IMR-90 (cell line): ENCODE data around the gene CHD3. TPM values are rescaled to one million over a fixed set of nuclear protein-coding genes. Genes with fewer than 3 reads are reported as not detected.

ENCODE experiments used
- ATAC-seq: fragments of 200-7000 bp; cut with Tn5 transposase; 2 replicates; pipeline ENCODE4 v1.9.1; 2020; ENCODE audit warnings: low read depth, mild to moderate bottlenecking, moderate library complexity
- BruUV-seq: library from RNA; stranded (reverse); fragments of 400-500 nt; replicated peaks from 2 replicates; lab custom pipeline; 2021; lab: Mats Ljungman, UMichigan
- CTCF ChIA-PET: fragments of 300-600 bp; formaldehyde crosslinking; extraction: SDS; loops from one replicate; lab custom pipeline; 2021; ENCODE audit warnings: antibody characterized with exemption; lab: Yijun Ruan, JAX
- POLR2A ChIA-PET: fragments of 300-600 bp; sonication (Branson Sonifier 250); formaldehyde crosslinking; loops from one replicate; lab custom pipeline; 2022; ENCODE audit warnings: antibody characterized with exemption; ENCODE audit not compliant: unreplicated experiment; lab: Charles Lee
- DNase-seq: peaks from one replicate; pipeline ENCODE4 v3.0.0; 2013
- H2AFZ ChIP-seq: replicated peaks from 2 replicates; pipeline ENCODE3; 2013; ENCODE audit warnings: low read length, mild to moderate bottlenecking; ENCODE audit not compliant: poor library complexity
- H2AK5ac ChIP-seq: 2 replicates; pipeline ENCODE4 v1.6.1; 2013; ENCODE audit warnings: low read depth, low read length, inconsistent platforms
- H2AK9ac ChIP-seq: replicated peaks from 2 replicates; pipeline ENCODE3; 2013; ENCODE audit warnings: mild to moderate bottlenecking, low read depth, low read length, moderate library complexity; ENCODE audit not compliant: poor library complexity
- H2BK120ac ChIP-seq: 2 replicates; pipeline ENCODE4 v1.6.1; 2013; ENCODE audit warnings: low read depth, low read length, inconsistent platforms
- H2BK15ac ChIP-seq: 3 replicates; pipeline ENCODE4 v1.6.1; 2013; ENCODE audit warnings: low read depth, low read length, inconsistent platforms
- H2BK20ac ChIP-seq: 2 replicates; pipeline ENCODE4 v1.6.1; 2013; ENCODE audit warnings: low read depth, mild to moderate bottlenecking, inconsistent platforms, low read length, moderate library complexity
- H2BK5ac ChIP-seq: 2 replicates; pipeline ENCODE4 v1.6.1; 2013; ENCODE audit warnings: mild to moderate bottlenecking, low read depth, low read length, inconsistent platforms; ENCODE audit not compliant: poor library complexity, severe bottlenecking
- H3K14ac ChIP-seq: replicated peaks from 2 replicates; pipeline ENCODE4 v1.6.1; 2013; ENCODE audit warnings: low read depth, low read length, inconsistent platforms
- H3K18ac ChIP-seq: 2 replicates; pipeline ENCODE4 v1.6.1; 2013; ENCODE audit warnings: low read depth, low read length, control low read depth
- H3K23ac ChIP-seq: 2 replicates; pipeline ENCODE4 v1.6.1; 2013; ENCODE audit warnings: low read depth, low read length, inconsistent platforms
- H3K27ac ChIP-seq: 2 replicates; pipeline ENCODE4 v1.5.1; 2013; ENCODE audit warnings: mild to moderate bottlenecking, control low read depth, low read length; ENCODE audit not compliant: insufficient read depth
- H3K27me3 ChIP-seq: 2 replicates; pipeline ENCODE4 v1.6.1; 2013; ENCODE audit warnings: low read length; ENCODE audit not compliant: control insufficient read depth, insufficient read depth
- H3K36me3 ChIP-seq: 2 replicates; pipeline ENCODE4 v1.6.1; 2013; ENCODE audit warnings: low read length, mixed read lengths; ENCODE audit not compliant: control insufficient read depth, insufficient read depth
- H3K4ac ChIP-seq: 2 replicates; pipeline ENCODE4 v1.6.1; 2013; ENCODE audit warnings: low read depth, low read length, inconsistent platforms
- H3K4me1 ChIP-seq: 2 replicates; pipeline ENCODE4 v1.6.1; 2013; ENCODE audit warnings: low read length, mixed read lengths; ENCODE audit not compliant: control insufficient read depth, insufficient read depth
- H3K4me2 ChIP-seq: 2 replicates; pipeline ENCODE4 v1.6.1; 2013; ENCODE audit warnings: low read depth, mild to moderate bottlenecking, control low read depth, low read length, moderate library complexity
- H3K4me3 ChIP-seq: 2 replicates; pipeline ENCODE4 v1.5.1; 2013; ENCODE audit warnings: low read depth, mild to moderate bottlenecking, control low read depth, low read length, moderate library complexity; ENCODE audit not compliant: insufficient read depth
- H3K56ac ChIP-seq: 2 replicates; pipeline ENCODE4 v1.6.1; 2013; ENCODE audit warnings: low read length, inconsistent platforms; ENCODE audit not compliant: insufficient read depth; ENCODE audit errors: extremely low read depth
- H3K79me1 ChIP-seq, 2 experiments: 2 replicates each; pipeline ENCODE4 v1.6.1; 2013; ENCODE audit warnings: low read length in 2 of 2, inconsistent platforms in 1 of 2, low read depth in 1 of 2
- H3K9ac ChIP-seq: 2 replicates; pipeline ENCODE4 v1.6.1; 2013; ENCODE audit warnings: low read depth, low read length, control low read depth
- H3K9me1 ChIP-seq: 2 replicates; pipeline ENCODE4 v1.6.1; 2013; ENCODE audit warnings: low read length, inconsistent platforms; ENCODE audit not compliant: insufficient read depth
- H3K9me3 ChIP-seq: 2 replicates; pipeline ENCODE4 v1.6.1; 2013; ENCODE audit warnings: low read length; ENCODE audit not compliant: control insufficient read depth, insufficient read depth
- H4K20me1 ChIP-seq: 2 replicates; pipeline ENCODE4 v1.6.1; 2013; ENCODE audit warnings: low read length, inconsistent platforms; ENCODE audit not compliant: insufficient read depth
- H4K5ac ChIP-seq: 2 replicates; pipeline ENCODE4 v1.6.1; 2013; ENCODE audit warnings: mild to moderate bottlenecking, low read depth, low read length, control low read depth
- H4K8ac ChIP-seq, 2 experiments: 2 replicates each; pipeline ENCODE4 v1.6.1; 2013; ENCODE audit warnings: low read depth in 2 of 2, low read length in 2 of 2, control low read depth in 1 of 2, inconsistent platforms in 1 of 2
- H4K91ac ChIP-seq: 2 replicates; pipeline ENCODE4 v1.6.1; 2013; ENCODE audit warnings: low read depth, low read length, inconsistent platforms; ENCODE audit not compliant: insufficient read depth
- BHLHE40 ChIP-seq: fragments of 150-350 bp; IDR thresholded peaks from 2 replicates; pipeline ENCODE4 v1.6.1; 2016; ENCODE audit warnings: mild to moderate bottlenecking, low read depth, low read length
- CEBPB ChIP-seq: IDR thresholded peaks from 2 replicates; pipeline ENCODE4 v1.6.1; 2012; ENCODE audit warnings: low read depth, low read length, improper control_type of control experiment
- CHD1 ChIP-seq: IDR thresholded peaks from 2 replicates; pipeline ENCODE4 v1.6.1; 2012; ENCODE audit warnings: low read depth, low read length, improper control_type of control experiment
- FOS ChIP-seq: fragments of 150-350 bp; IDR thresholded peaks from 2 replicates; pipeline ENCODE4 v1.6.1; 2016; ENCODE audit warnings: low read depth, low read length
- MAFK ChIP-seq: IDR thresholded peaks from 2 replicates; pipeline ENCODE4 v1.6.1; 2012; ENCODE audit warnings: low read depth, low read length, improper control_type of control experiment
- MAZ ChIP-seq: IDR thresholded peaks from 2 replicates; pipeline ENCODE4 v1.6.1; 2012; ENCODE audit warnings: low read depth, mild to moderate bottlenecking, low read length, improper control_type of control experiment, moderate library complexity, borderline replicate concordance
- MXI1 ChIP-seq: IDR thresholded peaks from 2 replicates; pipeline ENCODE4 v1.6.1; 2012; ENCODE audit warnings: low read depth, mild to moderate bottlenecking, low read length, moderate library complexity, borderline replicate concordance
- POLR2A ChIP-seq: IDR thresholded peaks from 2 replicates; pipeline ENCODE4 v1.6.1; 2012; ENCODE audit warnings: mild to moderate bottlenecking, low read depth, low read length
- RAD21 ChIP-seq: IDR thresholded peaks from 2 replicates; pipeline ENCODE4 v1.6.1; 2012; ENCODE audit warnings: low read length, improper control_type of control experiment
- RCOR1 ChIP-seq: IDR thresholded peaks from 2 replicates; pipeline ENCODE4 v1.6.1; 2012; ENCODE audit warnings: mild to moderate bottlenecking, low read length, improper control_type of control experiment; ENCODE audit not compliant: insufficient replicate concordance
- SMC3 ChIP-seq: fragments of 150-350 bp; IDR thresholded peaks from 2 replicates; pipeline ENCODE4 v1.6.1; 2016; ENCODE audit warnings: low read depth, mild to moderate bottlenecking, antibody characterized with exemption, low read length, moderate library complexity
- WGBS, 2 experiments: methylation state at CpG; one replicate each; pipeline versions ENCODE4 v1.1.5 to v1.1.7; 2013; ENCODE audit warnings: missing lambda C conversion rate in 2 of 2; ENCODE audit not compliant: insufficient read length in 1 of 2; ENCODE audit errors: extremely low coverage in 2 of 2; 5-methylcytosine and 5-hydroxymethylcytosine counted together
- dilution Hi-C: fragments of 300-500 bp; cut with HindIII; formaldehyde crosslinking; loops from one replicate; pipeline ENCODE4 v1.14.3; 2018; ENCODE audit warnings: low sequenced_read_pairs; ENCODE audit not compliant: unreplicated experiment
- in situ Hi-C: fragments of 300-500 bp; cut with MboI; formaldehyde crosslinking; loops from 3 replicates; pipeline ENCODE4 v1.14.3; 2019; ENCODE audit warnings: low sequenced_read_pairs, inconsistent platforms, mixed read lengths
- intact Hi-C: fragments of 100-400 bp; cut with micrococcal nuclease; formaldehyde crosslinking; loops from 2 replicates; pipeline ENCODE4 v1.10.0; 2022
- polyA plus RNA-seq, 3 experiments: library from polyadenylated mRNA; depleted of rRNA; stranded (reverse); fragments of >200 nt; gene quantifications; 2 replicates each; pipeline ENCODE4 v1.2.3, GENCODE V29; 2012; ENCODE audit warnings: low replicate concordance in 1 of 3
- total RNA-seq: library from RNA; depleted of rRNA; stranded (reverse); fragments of >200 nt; gene quantifications from 2 replicates; pipeline ENCODE4 v1.2.3, GENCODE V29; 2012
- TF ChIP-seq, protein P1 (sequence below): conservative IDR thresholded peaks from 2 replicates; pipeline ENCODE4 v1.5.1; 2012; ENCODE audit warnings: mild to moderate bottlenecking, low read depth, low read length, improper control_type of control experiment
- TF ChIP-seq, protein P2 (sequence below): fragments of 150-350 bp; IDR thresholded peaks from 2 replicates; pipeline ENCODE4 v1.6.1; 2016; ENCODE audit warnings: low read depth, mild to moderate bottlenecking, low read length, moderate library complexity, borderline replicate concordance

The CHD3 gene
- total and polyA plus RNA-seq, 2 of the 4 experiments (the other 2 are of a cell fraction): 65.4 to 78.1 TPM

DNA sequence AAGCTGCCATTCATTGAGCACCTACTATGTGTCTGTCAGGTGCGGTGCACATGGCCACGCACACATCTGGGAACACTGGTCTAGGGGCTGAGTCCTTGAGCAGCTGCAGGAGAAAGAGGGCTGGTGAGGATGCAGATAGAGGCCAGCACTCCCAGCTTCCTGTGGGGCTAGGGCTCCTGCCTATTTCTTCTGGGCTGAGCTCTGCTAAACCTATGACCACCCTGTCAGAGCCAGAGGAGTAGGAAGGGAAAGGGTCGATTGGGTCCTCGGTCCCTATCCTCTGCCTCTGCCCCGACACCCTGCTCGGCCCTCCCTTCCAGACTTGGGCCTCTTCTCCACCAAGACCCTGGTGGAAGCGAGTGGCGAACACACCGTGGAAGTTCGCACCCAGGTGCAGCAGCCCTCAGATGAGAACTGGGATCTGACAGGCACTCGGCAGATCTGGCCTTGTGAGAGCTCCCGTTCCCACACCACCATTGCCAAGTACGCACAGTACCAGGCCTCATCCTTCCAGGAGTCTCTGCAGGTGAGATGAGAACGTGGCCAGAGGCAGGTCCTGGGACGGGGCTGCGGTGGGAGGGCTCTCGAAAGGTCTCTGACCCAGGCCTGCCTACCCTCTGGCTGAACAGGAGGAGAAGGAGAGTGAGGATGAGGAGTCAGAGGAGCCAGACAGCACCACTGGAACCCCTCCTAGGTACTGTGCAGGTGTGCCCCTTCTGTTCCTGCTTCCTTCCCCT, 37.7 kb upstream of the CHD3 start:
- H4K8ac ChIP-seq: no peak overlapping the region
- intact Hi-C loops (loop anchor here (1.0 kb wide), 2 partner anchors 16 to 29 kb away; no protein-coding TSS in a partner anchor), dilution Hi-C loops (no loop called here), in situ Hi-C loops (no loop called here)
- CTCF ChIA-PET: interaction anchor here (0.6 to 1.2 kb wide), 2 partner anchors 12 to 41 kb away, joined by 3 read pairs; no protein-coding TSS in a partner anchor
- peaks cover 64% of the 10 kb centered on the region for H3K36me3 ChIP-seq
- no peak overlapping the region for H3K14ac ChIP-seq
- no peak overlapping the region for H3K9ac ChIP-seq
- H3K18ac ChIP-seq: no peak overlapping the region
- H3K4ac ChIP-seq: no peak overlapping the region
- DNase-seq: no peak
- peaks cover 32% of the 10 kb centered on the region for H4K20me1 ChIP-seq
- no peak overlapping the region for H4K5ac ChIP-seq
- peak overlapping the region; percentile 53; the same call in 1 of the 2 replicates for H2AK5ac ChIP-seq
- no peak overlapping the region for H3K27ac ChIP-seq
- TF ChIP-seq, protein P1, sequence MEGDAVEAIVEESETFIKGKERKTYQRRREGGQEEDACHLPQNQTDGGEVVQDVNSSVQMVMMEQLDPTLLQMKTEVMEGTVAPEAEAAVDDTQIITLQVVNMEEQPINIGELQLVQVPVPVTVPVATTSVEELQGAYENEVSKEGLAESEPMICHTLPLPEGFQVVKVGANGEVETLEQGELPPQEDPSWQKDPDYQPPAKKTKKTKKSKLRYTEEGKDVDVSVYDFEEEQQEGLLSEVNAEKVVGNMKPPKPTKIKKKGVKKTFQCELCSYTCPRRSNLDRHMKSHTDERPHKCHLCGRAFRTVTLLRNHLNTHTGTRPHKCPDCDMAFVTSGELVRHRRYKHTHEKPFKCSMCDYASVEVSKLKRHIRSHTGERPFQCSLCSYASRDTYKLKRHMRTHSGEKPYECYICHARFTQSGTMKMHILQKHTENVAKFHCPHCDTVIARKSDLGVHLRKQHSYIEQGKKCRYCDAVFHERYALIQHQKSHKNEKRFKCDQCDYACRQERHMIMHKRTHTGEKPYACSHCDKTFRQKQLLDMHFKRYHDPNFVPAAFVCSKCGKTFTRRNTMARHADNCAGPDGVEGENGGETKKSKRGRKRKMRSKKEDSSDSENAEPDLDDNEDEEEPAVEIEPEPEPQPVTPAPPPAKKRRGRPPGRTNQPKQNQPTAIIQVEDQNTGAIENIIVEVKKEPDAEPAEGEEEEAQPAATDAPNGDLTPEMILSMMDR: no peak
- no peak for TF ChIP-seq RCOR1
- no peak for TF ChIP-seq MAFK
- no peak for TF ChIP-seq POLR2A
- no peak for TF ChIP-seq RAD21
- TF ChIP-seq MXI1: no peak
- no peak for TF ChIP-seq MAZ
- TF ChIP-seq CEBPB: no peak
- no peak for TF ChIP-seq CHD1
- TF ChIP-seq FOS: no peak
- TF ChIP-seq SMC3: no peak
- no peak for TF ChIP-seq BHLHE40
- TF ChIP-seq, protein P2, sequence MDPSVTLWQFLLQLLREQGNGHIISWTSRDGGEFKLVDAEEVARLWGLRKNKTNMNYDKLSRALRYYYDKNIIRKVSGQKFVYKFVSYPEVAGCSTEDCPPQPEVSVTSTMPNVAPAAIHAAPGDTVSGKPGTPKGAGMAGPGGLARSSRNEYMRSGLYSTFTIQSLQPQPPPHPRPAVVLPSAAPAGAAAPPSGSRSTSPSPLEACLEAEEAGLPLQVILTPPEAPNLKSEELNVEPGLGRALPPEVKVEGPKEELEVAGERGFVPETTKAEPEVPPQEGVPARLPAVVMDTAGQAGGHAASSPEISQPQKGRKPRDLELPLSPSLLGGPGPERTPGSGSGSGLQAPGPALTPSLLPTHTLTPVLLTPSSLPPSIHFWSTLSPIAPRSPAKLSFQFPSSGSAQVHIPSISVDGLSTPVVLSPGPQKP: no peak
- H2BK5ac ChIP-seq: no peak overlapping the region
- H2AK9ac ChIP-seq: peak overlapping the region; percentile 85
- no peak overlapping the region for H2BK120ac ChIP-seq
- ATAC-seq: no peak
- BruUV-seq: no TSS peak
- 95% methylated on average over 8 of the region's 17 CpGs; no CpG with 5 or more reads in 1 of the 2 experiments for WGBS, 2 experiments
- peaks cover 8% of the 10 kb centered on the region for H3K4me1 ChIP-seq
- peaks cover 14 to 39% of the 10 kb centered on the region in 2 experiments for H3K79me1 ChIP-seq
- H3K4me3 ChIP-seq: no peak overlapping the region
- no peaks in the 10 kb centered on the region for H3K9me3 ChIP-seq
- no peak overlapping the region for H3K4me2 ChIP-seq
- H3K27me3 ChIP-seq: no peaks in the 10 kb centered on the region
- no peak overlapping the region for H2AFZ ChIP-seq
- no peak overlapping the region for H4K91ac ChIP-seq
- no peak overlapping the region for H2BK20ac ChIP-seq
- no peaks in the 10 kb centered on the region for H3K9me1 ChIP-seq
- no peak overlapping the region for H3K56ac ChIP-seq
- POLR2A ChIA-PET: no interaction called here
- no peak overlapping the region for H2BK15ac ChIP-seq
- no peak overlapping the region for H3K23ac ChIP-seq
